Esophagus squamous epithelium (tissue), 4 donors: ENCODE data around the gene PPP2R5E.

Source experiments
- POLR2A ChIP-seq, 4 donors: fragments of 450-650 bp; IDR thresholded peaks; one replicate each; pipeline ENCODE4 v1.6.1; 2017; ENCODE audit warnings: antibody characterized with exemption in 4 of 4, mild to moderate bottlenecking in 4 of 4, moderate library complexity in 3 of 4
- TF ChIP-seq, protein P1 (sequence below), 6 experiments: fragments of 450-650 bp in 4 of 6; fragments of 200-600 bp in 2 of 6; sonication (generic) in 2 of 6; IDR thresholded peaks; one replicate each; pipeline ENCODE4 v1.5.1; 2016 to 2019; ENCODE audit warnings: antibody characterized with exemption in 6 of 6, mild to moderate bottlenecking in 4 of 6, moderate library complexity in 4 of 6

DNA sequence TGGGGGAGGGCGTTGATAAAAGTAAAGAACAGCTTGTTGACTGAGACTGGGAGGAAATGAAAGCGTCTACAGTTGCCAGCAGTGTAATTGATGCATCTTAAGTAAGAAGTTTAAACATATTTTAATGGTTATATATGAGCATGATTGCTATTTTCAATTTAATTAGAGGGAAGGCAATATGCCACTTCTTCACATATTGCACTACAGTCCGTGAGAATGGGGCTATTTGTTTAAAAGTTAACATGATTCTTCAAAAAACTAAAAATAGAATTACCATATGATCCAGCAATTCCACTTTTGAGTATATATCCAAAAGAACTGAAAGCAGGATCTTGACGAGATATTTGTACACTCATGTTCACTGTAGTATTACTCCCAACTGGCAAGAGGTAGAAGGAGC is 38.3 kb upstream of the PPP2R5E start:
- TF ChIP-seq, protein P1, sequence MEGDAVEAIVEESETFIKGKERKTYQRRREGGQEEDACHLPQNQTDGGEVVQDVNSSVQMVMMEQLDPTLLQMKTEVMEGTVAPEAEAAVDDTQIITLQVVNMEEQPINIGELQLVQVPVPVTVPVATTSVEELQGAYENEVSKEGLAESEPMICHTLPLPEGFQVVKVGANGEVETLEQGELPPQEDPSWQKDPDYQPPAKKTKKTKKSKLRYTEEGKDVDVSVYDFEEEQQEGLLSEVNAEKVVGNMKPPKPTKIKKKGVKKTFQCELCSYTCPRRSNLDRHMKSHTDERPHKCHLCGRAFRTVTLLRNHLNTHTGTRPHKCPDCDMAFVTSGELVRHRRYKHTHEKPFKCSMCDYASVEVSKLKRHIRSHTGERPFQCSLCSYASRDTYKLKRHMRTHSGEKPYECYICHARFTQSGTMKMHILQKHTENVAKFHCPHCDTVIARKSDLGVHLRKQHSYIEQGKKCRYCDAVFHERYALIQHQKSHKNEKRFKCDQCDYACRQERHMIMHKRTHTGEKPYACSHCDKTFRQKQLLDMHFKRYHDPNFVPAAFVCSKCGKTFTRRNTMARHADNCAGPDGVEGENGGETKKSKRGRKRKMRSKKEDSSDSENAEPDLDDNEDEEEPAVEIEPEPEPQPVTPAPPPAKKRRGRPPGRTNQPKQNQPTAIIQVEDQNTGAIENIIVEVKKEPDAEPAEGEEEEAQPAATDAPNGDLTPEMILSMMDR (IDR thresholded peaks at IDR 0.05) = no peak
- TF ChIP-seq POLR2A (IDR thresholded peaks at IDR 0.05) = no peak
